LNCAP (cell line): ENCODE results near the gene MORF4L2.
A peak's percentile ranks its signal among the peaks of the same experiment; 100 is the strongest.

ENCODE experiments used
- TF ChIP-seq, protein P1 (sequence below): fragments of 450-650 bp; IDR thresholded peaks from 2 replicates; pipeline ENCODE4 v1.5.1; 2017; ENCODE audit warnings: mild to moderate bottlenecking

The MORF4L2 gene

DNA sequence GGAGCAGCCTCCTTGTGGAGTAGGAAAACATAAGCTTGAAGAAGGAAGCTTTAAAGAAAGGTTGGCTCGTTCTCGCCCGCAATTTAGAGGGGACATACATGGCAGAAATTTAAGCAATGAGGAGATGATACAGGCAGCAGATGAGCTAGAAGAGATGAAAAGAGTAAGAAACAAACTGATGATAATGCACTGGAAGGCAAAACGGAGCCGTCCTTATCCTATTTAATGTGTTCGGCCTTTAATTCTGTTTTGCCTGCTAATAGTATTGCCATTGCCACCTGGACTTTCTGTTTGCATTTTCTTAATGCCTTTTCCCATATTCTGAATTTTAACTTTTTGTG is 56.4 kb downstream of the MORF4L2 start:
- TF ChIP-seq, protein P1, sequence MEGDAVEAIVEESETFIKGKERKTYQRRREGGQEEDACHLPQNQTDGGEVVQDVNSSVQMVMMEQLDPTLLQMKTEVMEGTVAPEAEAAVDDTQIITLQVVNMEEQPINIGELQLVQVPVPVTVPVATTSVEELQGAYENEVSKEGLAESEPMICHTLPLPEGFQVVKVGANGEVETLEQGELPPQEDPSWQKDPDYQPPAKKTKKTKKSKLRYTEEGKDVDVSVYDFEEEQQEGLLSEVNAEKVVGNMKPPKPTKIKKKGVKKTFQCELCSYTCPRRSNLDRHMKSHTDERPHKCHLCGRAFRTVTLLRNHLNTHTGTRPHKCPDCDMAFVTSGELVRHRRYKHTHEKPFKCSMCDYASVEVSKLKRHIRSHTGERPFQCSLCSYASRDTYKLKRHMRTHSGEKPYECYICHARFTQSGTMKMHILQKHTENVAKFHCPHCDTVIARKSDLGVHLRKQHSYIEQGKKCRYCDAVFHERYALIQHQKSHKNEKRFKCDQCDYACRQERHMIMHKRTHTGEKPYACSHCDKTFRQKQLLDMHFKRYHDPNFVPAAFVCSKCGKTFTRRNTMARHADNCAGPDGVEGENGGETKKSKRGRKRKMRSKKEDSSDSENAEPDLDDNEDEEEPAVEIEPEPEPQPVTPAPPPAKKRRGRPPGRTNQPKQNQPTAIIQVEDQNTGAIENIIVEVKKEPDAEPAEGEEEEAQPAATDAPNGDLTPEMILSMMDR = no peak

DNA sequence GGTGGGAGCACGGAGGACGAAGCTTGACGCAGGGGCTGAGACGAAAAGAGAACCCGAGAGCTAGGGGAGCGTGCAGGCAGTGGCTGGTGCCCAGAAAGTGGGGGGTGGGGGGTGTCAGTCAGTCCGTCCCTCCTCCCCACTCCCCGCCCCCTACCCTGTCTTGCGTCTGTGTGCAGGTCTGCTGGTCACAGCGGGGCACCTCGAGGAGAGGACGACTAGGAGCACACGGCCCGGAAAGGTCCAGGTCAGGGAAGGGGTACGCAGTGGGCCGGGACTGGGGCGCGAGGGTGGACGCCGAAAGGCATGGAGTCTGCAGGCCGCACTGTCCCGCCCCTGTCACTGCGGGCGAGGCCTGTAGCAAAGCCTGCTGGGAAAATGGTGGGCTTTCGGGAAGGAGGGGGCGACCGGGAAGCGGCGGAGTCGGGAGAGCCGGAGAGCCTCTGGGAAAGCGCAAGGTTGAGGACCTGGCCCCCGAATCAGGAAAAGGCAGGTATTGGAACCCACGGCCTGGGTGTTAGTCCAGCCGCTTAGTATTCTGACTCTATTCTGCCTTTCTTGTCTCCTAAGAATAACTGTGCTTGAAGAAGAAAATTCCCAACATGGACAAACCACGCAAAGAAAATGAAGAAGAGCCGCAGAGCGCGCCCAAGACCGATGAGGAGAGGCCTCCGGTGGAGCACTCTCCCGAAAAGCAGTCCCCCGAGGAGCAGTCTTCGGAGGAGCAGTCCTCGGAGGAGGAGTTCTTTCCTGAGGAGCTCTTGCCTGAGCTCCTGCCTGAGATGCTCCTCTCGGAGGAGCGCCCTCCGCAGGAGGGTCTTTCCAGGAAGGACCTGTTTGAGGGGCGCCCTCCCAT is 57.0 kb downstream of the MORF4L2 start:
- TF ChIP-seq, protein P1 = peak; percentile 55; the same call in 1 of the 2 replicates

DNA sequence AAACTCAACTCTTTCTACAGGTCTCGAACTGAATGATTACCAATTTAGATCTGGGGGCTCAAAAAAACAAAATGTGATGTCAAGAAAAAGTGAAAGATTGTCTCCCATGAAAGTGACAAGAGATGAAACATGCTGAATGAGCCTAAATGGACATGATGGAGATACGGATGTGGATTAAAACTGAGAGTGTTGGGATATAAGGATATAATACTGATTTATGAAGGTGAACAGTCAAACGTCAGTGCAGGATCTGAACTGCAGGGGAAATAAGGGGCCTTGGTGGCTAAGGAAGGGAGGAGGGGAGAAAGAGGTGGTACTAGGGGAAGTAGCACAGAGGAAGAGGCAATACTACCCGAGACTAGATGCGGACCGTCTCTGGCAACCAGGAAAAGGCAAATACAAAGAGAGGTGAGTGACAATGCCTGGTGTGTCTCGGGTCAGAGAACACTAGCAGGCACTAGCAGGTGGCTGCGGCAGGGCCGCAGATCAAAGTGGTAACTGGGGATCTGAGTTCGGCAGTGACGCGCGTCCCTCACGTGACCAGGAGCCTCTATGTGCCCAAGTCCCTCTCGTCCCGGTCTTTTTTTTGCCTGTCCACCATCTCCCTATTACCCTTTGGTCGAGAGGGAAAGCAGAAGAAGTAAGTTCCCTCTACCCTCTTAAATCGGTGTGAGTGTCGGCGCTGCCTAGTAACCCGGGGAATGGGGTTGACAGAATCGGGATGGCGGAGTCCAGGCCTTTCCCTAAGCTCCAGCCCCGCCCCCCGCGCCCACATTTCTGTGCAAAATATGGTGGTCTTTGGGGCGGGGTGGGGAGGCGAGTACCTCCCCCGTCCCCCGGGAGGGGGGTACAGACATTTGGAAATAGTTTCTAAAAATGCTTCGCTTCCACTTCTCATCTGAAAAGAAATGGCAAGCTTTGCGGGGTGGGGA is 57.8 kb downstream of the MORF4L2 start, which contains the start of gene TCEAL1:
Gene TCEAL1 (plus strand): TSS at position 590 of the 932 bp plus-strand sequence. CDS start 942 bp downstream, outside the sequence.
- TF ChIP-seq, protein P1 = no peak

DNA sequence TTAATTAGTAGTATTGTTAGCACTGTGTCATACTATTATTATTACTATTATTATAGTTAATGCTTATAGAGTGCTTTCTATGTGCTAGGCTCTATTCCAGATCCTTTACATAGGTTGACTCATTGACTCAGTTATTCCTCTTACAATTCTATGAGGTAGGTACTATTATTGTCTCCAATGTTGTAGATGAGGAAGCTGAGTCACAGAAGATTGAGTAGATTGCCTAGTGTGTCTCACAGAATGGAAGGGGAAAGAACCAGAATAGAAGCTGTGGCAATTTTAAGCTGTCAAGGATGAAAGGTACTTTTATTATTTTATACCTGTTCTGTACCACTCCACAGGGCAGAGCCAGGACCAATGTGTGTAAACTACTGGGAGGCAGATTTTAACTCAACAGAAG is 59.6 kb downstream of the MORF4L2 start:
- TF ChIP-seq, protein P1 = no peak
